Activated naive CD8-positive, alpha-beta T cell treated with anti-CD3 and anti-CD28 coated beads for 36 hours (primary cell): Measurements from ENCODE around the gene CSH1. TPM values are rescaled to one million over a fixed set of nuclear protein-coding genes. Genes with fewer than 3 reads are reported as not detected.
A peak's percentile ranks its signal among the peaks of the same experiment; 100 is the strongest.
"Not testable (repeated sequence)": the region's sequence is repeated elsewhere in the genome, so short reads cannot be mapped to it uniquely, and the experiment has no call there.

Experiments used
- DNase-seq: peaks from one replicate; pipeline ENCODE4 v3.0.0; 2021
- H3K27ac Mint-ChIP-seq: one replicate; pipeline ENCODE4 v1.8.0; 2022; ENCODE audit warnings: mild to moderate bottlenecking, moderate library complexity, mixed read lengths
- H3K27me3 Mint-ChIP-seq: one replicate; pipeline ENCODE4 v1.8.0; 2022; ENCODE audit warnings: mild to moderate bottlenecking, mixed read lengths
- H3K36me3 Mint-ChIP-seq: one replicate; pipeline ENCODE4 v1.8.0; 2021; ENCODE audit warnings: mild to moderate bottlenecking, mixed read lengths
- H3K4me1 Mint-ChIP-seq: one replicate; pipeline ENCODE4 v1.8.0; 2021; ENCODE audit warnings: mixed read lengths
- H3K4me3 Mint-ChIP-seq: one replicate; pipeline ENCODE4 v1.8.0; 2022; ENCODE audit warnings: mild to moderate bottlenecking, moderate library complexity, mixed read lengths
- H3K9me3 Mint-ChIP-seq: one replicate; pipeline ENCODE4 v1.8.0; 2022; ENCODE audit warnings: mixed read lengths
- total RNA-seq, 2 experiments: library from RNA; stranded (reverse); gene quantifications; one replicate each; pipeline ENCODE4 v1.2.3, GENCODE V29; 2021

The CSH1 gene
- total RNA-seq = not detected

DNA sequence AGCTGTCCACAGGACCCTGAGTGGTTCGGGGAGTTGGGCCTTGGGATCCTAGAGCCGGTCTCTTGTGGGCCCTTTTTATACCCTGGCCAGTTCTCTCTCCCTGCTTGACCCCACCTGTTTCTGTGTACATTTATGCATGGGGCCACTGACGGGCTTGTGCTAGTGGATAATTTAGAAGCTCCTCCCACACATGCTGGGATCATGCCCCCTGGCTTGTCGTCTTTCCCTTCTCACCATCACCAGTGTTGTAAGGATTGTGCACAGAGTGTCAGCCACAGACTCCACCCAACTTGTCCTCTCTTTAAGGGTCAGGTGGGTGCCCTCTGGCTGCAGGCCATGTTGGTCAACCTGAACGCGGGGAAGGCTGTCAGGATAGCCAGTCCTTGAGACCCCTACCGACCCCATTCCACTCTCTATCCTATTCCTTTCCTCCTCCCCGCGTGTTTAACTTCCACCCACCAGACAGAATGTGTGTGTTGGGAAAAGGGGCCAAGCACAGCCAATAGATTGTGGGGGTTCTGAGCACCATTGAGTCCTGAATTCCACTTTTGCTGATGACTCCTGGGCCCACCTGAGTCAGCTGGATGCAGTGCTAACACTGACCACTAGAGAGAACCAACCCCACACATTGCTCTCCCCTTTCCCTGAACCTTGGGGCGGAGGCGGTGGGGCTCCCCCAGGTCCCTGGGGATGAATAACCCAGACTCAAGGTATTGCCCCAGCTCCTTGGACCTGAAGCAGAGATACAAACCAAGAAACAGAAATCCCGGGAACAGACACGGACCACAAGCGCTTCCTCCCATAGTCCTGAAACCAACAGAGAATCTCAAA, at the start of gene CSH1:
TSS of gene CSH1 (minus strand) at position 51 of the 831 bp plus-strand sequence. CDS start 63 bp downstream, outside the sequence.
- H3K4me1 Mint-ChIP-seq, H3K27me3 Mint-ChIP-seq, H3K4me3 Mint-ChIP-seq, H3K9me3 Mint-ChIP-seq, H3K27ac Mint-ChIP-seq, H3K36me3 Mint-ChIP-seq, DNase-seq: not testable (repeated sequence)

DNA sequence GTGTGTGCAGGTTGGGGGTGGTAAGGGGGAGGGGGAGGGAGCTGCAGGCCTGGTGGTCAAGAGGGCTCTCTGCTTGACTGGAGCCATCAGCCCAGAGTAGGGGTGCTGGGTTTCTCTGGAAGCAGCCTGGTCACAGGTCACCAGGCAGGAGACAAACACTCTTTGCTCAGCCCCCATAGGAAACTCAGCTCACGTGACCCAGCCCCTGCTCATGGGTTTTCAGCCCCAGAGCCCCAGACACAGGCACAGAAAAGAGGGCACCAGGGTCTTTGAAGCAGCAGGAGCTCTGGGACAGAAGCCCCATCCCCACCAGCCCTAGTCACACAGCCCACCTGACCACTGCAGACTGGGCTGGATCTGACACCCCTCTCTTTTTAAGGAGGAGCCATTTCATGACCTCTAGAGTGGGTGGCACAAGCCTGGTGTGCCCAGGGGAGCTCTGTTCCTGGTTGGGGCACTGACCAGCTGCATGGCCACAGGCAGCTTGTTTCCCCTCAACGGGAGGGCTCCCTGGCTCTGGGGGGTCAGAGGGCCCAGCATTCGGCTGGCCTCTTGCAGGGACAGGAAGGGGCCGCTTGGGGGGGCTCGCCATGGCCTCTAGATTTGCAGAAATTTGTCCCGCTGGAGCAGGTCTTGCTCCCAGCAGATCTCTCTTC, 49.5 kb upstream of the CSH1 start:
- H3K4me3 Mint-ChIP-seq = no peak overlapping the region
- no peaks in the 10 kb centered on the region for H3K9me3 Mint-ChIP-seq

DNA sequence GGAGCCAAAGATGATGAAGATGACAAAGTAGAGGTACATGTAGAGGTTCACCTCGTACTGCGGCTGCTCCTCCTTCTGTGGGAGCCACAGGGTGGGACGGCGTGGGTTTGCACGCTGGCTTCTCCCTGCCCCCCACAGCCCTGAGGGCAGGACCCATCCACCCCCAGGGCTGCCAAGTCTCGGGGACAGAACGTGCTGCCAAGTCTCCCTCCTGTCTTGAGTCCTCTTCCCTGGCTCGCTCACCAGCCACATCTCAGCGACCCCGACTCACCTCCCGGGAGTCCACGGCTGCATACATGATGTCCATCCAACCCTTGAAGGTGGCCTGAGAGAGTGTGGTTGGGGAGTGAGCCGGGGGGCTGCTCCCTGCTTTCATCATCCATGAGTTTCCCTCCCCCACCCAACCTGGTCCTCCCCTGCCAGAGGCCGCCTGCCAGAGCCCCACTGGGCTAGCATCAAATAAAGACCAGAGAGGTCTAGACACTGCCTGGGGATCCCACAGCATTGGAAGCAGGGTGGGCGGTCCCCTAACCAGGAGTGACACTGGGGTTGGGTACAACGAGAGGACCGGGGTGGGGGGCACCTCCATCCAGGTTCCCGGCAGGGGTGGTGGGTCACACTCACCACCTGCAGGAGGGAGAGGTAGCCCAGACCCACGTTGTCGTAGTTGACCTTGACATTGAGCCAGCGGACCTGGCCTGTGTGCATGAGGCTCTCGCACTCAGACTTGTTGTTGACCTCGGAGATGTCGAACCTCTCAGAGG, 48.5 kb upstream of the CSH1 start:
- DNase-seq = no peak
- no peaks in the 10 kb centered on the region for H3K9me3 Mint-ChIP-seq
- no peak overlapping the region for H3K4me3 Mint-ChIP-seq
- no peaks in the 10 kb centered on the region for H3K36me3 Mint-ChIP-seq
- H3K4me1 Mint-ChIP-seq = peaks cover 15% of the 10 kb centered on the region
- no peaks in the 10 kb centered on the region for H3K27me3 Mint-ChIP-seq
- peak overlapping the region; percentile 9 for H3K27ac Mint-ChIP-seq

More for the DNA sequence above, 49.5 kb upstream of the CSH1 start:
- H3K36me3 Mint-ChIP-seq = no peaks in the 10 kb centered on the region
- no peak for DNase-seq
- H3K4me1 Mint-ChIP-seq = peaks cover 15% of the 10 kb centered on the region
- no peaks in the 10 kb centered on the region for H3K27me3 Mint-ChIP-seq
- no peak overlapping the region for H3K27ac Mint-ChIP-seq

DNA sequence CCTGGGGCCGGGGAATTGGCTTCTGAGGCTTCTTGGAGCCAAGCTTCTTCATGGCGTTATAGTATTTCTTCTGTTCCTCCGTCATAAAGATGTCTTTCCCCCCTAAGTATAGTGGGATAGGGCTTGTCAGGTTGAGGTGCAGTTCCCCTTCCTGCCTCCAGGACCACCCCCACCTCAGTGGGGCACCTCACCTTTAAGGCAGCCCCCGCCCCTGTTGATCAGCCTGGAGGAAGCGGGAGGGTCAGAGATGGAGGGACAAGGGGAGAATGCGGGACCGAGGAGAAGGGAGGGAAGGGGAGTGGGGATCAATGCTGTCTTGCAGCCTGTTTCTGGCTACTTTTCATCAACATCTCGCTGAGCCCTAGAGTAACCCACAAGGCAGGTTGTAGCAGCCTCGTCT, 47.4 kb upstream of the CSH1 start:
- Mint-ChIP-seq H3K27me3 (no peaks in the 10 kb centered on the region), H3K27ac (no peak overlapping the region), H3K9me3 (no peaks in the 10 kb centered on the region)

DNA sequence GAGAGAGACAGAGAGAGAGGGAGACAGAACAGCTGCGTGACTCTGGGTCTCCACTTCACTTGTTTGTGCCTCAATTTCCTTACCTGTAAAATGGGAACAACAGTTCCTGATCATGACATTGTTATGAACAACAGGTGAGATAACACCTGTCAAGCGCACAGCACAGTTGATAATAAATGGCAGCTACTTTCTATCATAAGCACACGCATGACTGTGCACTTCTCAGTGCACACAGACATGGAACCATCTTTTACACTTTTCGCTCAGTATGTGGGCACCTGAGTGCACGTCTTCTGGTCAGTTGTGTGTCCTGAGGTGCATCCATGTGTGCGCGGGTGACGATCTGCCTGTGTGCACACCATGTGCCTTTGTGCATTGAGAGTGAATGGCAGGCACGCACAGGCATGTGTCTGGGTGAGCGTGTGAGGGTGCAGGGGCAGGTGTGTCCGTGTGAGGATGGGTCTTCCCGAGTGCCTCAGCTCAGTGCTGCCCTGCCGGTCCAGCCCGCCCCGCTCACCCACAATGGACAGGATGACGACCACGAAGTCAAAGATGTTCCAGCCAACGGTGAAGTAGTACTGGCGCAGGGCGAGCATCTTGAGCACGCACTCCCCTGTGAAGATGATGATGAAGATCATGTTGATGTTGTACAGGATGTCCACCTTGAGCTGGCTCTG, 46.1 kb upstream of the CSH1 start:
- DNase-seq = no peak
- H3K4me3 Mint-ChIP-seq = no peak overlapping the region
- no peak overlapping the region for H3K27ac Mint-ChIP-seq
- H3K27me3 Mint-ChIP-seq = no peaks in the 10 kb centered on the region
- no peaks in the 10 kb centered on the region for H3K36me3 Mint-ChIP-seq
- no peaks in the 10 kb centered on the region for H3K9me3 Mint-ChIP-seq
- peaks cover 15% of the 10 kb centered on the region for H3K4me1 Mint-ChIP-seq

More for the DNA sequence above, 47.4 kb upstream of the CSH1 start:
- Mint-ChIP-seq H3K4me3 (no peak overlapping the region), H3K4me1 (peaks cover 15% of the 10 kb centered on the region), H3K36me3 (no peaks in the 10 kb centered on the region)
- DNase-seq = no peak

DNA sequence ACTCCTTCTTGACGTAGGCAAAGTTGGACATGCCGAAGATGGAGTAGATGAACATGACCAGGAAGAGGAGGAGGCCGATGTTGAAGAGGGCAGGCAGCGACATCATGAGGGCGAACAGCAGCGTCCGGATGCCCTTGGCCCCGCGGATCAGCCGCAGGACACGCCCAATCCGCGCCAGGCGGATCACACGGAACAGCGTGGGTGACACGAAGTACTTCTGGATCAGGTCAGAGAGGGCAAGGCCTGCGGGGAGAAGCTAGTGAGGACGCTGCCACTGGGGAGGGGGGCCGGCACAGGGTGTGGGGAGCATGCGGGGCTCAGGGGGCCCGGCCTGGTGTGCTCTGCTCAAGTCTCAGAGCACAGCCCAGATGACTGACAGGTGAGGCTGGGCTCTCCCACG, 45.4 kb upstream of the CSH1 start:
- no peaks in the 10 kb centered on the region for H3K36me3 Mint-ChIP-seq
- DNase-seq = no peak
- peaks cover 14% of the 10 kb centered on the region for H3K4me1 Mint-ChIP-seq
- H3K27ac Mint-ChIP-seq = no peak overlapping the region
- no peak overlapping the region for H3K4me3 Mint-ChIP-seq
- H3K9me3 Mint-ChIP-seq = no peaks in the 10 kb centered on the region
- H3K27me3 Mint-ChIP-seq = no peaks in the 10 kb centered on the region

DNA sequence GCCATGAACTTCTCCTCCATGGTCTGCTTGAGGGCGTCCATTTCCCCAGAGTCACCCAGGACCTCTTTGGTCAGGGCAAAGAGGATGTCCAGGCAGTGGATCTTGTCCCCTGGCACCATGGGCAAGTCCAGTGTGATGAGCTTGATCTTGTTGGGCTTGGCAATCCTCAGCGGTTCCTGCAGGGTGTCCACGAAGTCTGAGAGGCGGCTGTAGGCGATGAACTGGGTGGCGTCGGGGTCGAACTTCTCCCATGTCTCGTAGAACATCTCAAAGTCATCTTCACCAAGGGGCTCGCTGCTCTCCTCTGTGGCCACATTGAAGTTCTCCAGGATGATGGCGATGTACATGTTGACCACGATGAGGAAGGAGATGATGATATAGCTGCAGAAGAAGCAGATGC, 44.8 kb upstream of the CSH1 start:
- H3K9me3 Mint-ChIP-seq = no peaks in the 10 kb centered on the region
- no peak overlapping the region for H3K4me3 Mint-ChIP-seq
- no peaks in the 10 kb centered on the region for H3K36me3 Mint-ChIP-seq

DNA sequence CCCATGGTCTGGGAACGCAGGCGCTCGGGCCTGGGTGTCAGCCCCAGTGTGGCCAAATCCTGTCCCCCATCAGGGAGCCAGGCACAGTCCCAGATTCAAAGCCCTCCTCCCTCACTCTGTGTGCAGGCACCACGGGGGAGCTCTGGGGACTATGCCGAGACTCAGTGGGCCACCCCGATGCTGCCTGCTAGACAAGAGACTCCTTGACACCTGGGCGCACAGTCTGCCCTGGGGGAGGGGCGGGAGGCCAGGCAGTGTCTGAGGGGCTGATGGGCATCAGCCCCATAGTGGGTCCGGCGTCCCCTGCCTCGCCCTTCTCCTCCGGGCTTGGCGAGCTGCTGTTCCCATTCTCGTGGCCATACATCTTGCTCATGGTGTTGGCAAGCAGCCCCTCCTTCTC, 44.2 kb upstream of the CSH1 start:
- Mint-ChIP-seq H3K27ac (no peak overlapping the region), H3K4me3 (no peak overlapping the region), H3K4me1 (peaks cover 5% of the 10 kb centered on the region), H3K9me3 (no peaks in the 10 kb centered on the region), H3K27me3 (no peaks in the 10 kb centered on the region), H3K36me3 (no peaks in the 10 kb centered on the region)
- DNase-seq = no peak

More for the DNA sequence above, 44.8 kb upstream of the CSH1 start:
- Mint-ChIP-seq H3K4me1 (peaks cover 10% of the 10 kb centered on the region), H3K27ac (no peak overlapping the region), H3K27me3 (no peaks in the 10 kb centered on the region)
- DNase-seq = no peak

DNA sequence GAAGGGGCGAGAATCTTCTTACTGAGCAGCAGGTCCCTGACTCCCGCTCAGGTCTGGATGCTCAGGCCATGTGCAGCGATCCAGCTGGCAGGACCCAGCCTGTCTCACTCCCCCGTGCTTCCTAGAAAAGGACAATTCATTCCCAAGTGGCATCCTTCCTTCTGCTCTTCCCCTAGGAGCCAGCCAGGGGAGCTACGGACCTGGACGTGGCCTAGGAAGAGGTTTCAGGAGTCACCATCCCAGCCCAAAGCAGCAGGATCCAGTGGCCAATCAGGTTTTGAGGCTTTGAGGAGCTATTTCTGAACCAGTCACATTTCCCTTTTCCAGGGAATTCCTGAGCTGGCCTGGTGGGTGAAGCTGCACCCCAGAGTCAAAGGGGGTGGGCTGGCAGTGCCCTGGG, 43.5 kb upstream of the CSH1 start:
- Mint-ChIP-seq H3K27me3 (no peaks in the 10 kb centered on the region), H3K9me3 (no peaks in the 10 kb centered on the region), H3K4me3 (no peak overlapping the region), H3K4me1 (no peaks in the 10 kb centered on the region), H3K36me3 (no peaks in the 10 kb centered on the region), H3K27ac (no peak overlapping the region)
- DNase-seq = no peak

DNA sequence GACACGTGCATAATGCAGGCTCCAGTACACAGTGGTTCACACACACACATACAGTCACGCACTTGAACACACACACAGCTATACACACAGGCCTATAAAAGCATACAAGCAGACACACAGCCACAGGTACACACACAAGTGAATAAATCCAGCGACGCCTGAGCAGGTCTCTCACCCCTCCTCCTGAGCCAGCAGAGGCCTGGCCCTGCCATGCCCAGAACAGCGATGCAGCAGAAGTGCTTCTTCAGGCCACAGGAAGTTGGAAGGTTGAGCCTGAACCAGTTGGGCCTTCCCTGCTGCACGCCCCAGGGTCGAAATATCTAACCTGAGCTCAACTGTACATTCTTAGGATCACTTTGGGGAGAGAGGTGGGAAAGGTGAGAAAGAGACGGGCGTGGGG, 43.0 kb upstream of the CSH1 start:
- no peak overlapping the region for H3K27ac Mint-ChIP-seq
- H3K4me3 Mint-ChIP-seq = no peak overlapping the region
- no peaks in the 10 kb centered on the region for H3K9me3 Mint-ChIP-seq
- no peaks in the 10 kb centered on the region for H3K27me3 Mint-ChIP-seq
- no peak for DNase-seq
- no peaks in the 10 kb centered on the region for H3K4me1 Mint-ChIP-seq
- H3K36me3 Mint-ChIP-seq = no peaks in the 10 kb centered on the region

DNA sequence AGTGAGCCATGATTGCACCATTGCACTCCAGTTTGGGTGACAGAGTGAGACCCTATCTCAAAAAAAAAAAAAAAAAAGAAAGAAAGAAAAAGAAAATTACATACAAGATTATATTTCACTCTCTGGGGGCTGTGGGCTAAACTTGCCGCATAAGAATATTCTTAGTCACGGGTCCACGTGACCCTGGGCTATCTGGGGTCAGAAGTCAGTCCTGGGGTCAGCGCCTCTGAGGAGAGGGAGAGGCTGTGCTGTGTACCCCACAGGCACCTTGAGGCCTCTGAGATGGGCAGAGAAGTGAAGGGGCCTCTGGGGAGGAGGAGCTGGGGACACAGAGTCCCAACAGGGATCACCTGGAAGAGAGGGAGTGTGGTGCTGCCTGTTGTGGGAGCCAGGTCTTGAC, 41.5 kb upstream of the CSH1 start:
- Mint-ChIP-seq H3K36me3 (no peaks in the 10 kb centered on the region), H3K4me3 (no peak overlapping the region), H3K27me3 (no peaks in the 10 kb centered on the region), H3K9me3 (no peaks in the 10 kb centered on the region), H3K4me1 (peaks cover 2% of the 10 kb centered on the region), H3K27ac (no peak overlapping the region)
- no peak for DNase-seq

DNA sequence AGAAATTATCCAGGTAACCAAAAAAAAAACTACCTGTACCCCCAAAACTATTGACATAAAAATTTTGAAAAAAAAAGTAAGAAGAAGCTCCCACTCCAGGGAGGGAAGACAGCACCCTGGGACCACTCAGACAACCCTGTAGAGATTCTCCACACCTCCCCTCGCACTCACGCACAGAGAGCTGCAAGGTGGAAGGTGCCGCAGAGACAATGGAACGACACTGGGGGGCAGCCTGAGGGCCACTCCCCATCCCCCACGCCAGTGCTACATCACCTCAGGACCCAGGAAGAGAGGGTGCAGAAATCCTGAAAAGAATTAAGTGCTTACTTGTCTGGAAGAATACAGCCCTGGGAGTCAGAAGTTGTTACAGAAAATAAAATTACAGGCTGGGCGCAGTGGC, 40.9 kb upstream of the CSH1 start:
- Mint-ChIP-seq H3K27me3 (no peaks in the 10 kb centered on the region), H3K27ac (no peak overlapping the region), H3K9me3 (no peaks in the 10 kb centered on the region), H3K4me3 (no peak overlapping the region), H3K36me3 (no peaks in the 10 kb centered on the region), H3K4me1 (peaks cover 7% of the 10 kb centered on the region)
- no peak for DNase-seq

DNA sequence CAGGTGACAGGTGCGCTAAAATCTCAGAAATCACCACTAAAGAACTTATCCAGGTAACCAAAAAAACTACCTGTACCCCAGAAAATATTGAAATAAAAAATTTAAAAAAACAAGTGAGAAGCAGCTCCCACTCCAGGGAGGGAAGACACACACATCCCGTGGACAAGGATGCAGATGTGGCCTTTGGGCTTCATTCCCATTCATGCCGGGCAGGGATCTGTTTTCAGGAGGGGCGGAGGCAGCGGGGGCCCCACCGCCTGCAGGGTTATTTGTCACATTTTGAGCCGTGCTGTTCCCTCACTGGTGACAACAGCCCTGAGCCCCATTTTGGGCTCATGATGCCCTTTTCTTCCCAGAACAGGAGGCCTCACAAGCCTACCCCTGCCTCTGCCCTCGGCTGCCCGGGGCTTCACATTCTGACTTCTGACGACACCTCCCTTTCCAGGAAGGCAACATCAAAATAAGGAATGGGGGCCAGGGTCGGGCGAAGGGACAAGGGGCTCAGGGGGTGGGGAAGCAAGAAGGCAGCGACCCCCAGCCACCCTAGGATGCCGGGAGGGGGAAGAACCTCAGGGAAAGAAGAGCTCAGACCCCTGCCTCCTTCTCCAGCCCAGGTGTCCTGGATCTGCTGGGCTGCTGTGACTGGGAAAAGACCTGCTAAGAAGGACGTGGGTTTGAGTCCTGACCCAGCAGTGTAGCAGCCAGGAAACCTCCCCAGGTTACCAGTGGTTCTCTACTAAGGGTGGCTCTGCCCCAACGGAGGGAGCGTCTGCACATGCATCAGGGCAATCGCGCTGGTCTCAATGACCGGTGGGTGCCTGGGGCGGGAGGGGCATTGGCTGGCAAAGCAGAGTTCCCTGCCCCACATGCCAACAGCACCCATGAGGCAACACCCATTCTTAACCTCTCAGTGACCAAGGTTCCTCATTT, 38.1 kb upstream of the CSH1 start:
- DNase-seq = no peak
- Mint-ChIP-seq H3K4me1 (peaks cover 20% of the 10 kb centered on the region), H3K27ac (peak overlapping the region; percentile 12), H3K27me3 (no peaks in the 10 kb centered on the region), H3K9me3 (no peaks in the 10 kb centered on the region), H3K4me3 (no peak overlapping the region), H3K36me3 (no peaks in the 10 kb centered on the region)

DNA sequence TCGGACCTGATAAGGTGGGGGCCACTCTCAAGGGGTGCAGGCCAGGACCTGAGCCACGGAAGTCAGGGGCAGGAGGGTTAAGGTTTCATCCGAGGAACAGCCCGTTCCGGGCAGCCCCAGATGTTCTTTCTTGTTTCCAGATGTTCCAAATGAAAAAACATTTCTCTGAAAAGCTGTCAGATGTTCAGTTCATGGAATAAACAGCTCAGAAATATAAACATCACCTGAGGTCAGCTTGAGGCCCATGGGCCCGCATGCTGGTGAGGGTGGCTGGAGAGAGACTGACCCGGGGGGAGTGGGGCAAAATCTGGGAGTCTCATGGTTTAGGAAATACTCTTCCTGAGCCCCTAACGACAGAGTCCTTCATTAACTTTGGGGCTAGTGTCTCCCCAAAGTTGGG, 37.2 kb upstream of the CSH1 start:
- no peaks in the 10 kb centered on the region for H3K9me3 Mint-ChIP-seq
- H3K4me3 Mint-ChIP-seq = no peak overlapping the region
- no peak for DNase-seq
- no peaks in the 10 kb centered on the region for H3K27me3 Mint-ChIP-seq
- no peak overlapping the region for H3K27ac Mint-ChIP-seq
- H3K36me3 Mint-ChIP-seq = no peaks in the 10 kb centered on the region
- H3K4me1 Mint-ChIP-seq = peaks cover 20% of the 10 kb centered on the region
